GM18526 (cell line): ENCODE data around the gene NKX6-2.

ENCODE experiments used
- POLR2A ChIP-seq: IDR thresholded peaks from 3 replicates; pipeline ENCODE4 v1.6.1; 2011; ENCODE audit not compliant: insufficient read length; ENCODE audit errors: extremely low read depth

Gene NKX6-2

DNA sequence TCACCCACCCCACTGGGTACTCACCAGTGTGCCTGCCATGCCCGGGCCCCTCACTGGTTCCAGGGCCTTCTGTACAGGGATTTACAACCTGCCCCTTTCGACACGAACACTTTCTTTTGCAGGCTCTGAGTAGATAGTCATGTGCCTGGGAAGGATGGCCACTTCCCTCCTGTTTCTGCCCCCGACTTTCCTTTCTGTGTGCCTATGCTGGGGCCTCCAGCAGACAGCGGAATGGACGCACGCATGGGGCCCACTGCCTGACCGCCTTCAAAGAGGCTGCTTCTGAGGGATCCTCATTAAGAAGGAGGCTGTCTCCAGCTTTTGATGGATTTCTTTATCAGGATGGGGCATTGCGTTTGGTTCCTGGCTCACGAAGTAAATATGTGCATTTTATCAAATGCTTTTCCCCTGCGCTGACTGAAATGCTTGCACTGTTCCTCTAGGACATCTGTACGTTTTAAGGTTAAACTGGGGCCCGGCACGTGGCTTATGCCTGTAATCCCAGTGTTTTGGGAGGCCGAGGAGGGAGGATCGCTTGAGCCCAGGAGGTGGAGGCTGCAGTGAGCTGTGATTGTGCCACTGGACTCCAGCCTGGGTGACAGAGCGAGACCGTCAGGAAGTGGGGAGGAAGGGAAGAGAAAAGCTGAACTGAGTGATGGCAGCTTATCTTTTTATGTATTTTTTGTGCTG is 29.4 kb upstream of the NKX6-2 start:
- no peak for TF ChIP-seq POLR2A

DNA sequence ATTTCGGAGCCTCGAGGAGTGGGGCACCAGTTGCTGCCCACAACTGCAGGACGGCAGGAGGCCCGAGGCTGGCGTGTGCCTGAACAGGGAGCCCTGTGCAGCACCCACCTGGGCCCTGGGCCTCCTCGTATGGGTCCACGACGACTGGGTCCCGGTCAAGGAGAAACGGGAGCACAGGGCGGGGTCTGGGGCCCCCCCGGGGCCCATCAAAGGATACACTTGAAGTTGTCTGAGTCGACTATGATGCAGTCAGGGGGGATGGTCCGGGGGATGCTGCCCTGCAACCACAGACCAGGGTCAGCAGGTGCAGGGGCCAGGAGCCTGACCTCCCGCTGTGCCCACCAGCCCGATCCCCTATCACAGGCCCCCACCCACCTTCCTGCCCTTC is 28.5 kb upstream of the NKX6-2 start:
- no peak for TF ChIP-seq POLR2A

DNA sequence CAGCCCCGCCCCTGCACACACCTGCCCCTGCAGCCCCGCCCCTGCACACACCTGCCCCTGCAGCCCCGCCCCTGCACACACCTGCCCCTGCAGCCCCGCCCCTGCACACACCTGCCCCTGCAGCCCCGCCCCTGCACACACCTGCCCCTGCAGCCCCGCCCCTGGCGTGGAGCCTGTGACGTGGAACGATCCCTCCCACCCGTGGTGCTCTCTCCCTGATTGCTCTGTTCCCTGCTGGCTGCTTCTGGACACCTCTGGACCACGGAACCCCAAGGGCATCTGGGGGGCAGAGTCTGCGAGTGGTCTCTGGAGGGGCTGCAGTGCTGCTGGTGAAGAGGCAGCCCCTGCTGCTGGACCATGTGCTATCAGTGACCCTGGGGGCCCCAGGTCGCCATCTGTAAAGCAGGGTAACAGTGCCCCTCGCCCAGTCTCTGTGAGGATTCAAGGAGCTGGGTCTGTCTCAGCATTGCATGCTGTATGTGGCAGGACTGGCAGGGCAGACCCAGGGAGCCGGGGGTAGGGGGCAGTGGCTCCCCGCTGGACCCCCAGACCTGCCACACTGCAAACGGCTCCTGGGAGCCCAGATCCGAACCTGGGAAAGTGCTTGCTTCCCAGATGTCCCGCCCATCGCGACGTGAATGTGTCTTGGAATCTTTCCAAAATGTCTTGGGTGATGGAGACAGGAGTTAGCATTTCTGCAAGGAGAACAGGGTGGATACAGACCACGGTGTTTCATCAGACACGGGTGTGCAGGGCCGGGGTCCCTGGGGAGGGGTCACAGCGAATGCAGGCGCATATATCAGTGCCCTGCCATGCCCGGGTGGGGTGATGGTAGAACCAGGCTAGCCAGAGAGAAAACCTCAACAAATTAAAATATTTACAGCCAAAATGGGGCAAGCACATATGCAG is 27.9 kb upstream of the NKX6-2 start:
- TF ChIP-seq POLR2A, result no peak

DNA sequence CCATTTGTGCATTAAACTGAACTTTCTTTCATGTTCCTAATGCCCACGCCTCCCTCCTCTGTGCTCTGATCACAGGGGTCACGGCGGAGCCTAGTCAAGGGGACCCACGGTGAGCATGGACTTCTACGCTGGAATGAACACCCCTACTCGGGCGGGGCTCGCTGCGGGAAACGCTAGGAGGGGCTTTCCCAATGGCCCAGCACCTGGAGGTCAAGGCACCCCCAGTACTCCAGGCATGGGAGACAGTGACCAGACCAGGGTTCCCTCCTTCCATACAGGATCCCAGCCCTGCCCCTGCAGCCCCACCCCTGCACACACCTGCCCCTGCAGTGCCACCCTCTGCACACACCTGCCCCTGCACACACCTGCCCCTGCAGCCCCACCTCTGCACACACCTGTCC is 27.1 kb upstream of the NKX6-2 start:
- no peak for TF ChIP-seq POLR2A

DNA sequence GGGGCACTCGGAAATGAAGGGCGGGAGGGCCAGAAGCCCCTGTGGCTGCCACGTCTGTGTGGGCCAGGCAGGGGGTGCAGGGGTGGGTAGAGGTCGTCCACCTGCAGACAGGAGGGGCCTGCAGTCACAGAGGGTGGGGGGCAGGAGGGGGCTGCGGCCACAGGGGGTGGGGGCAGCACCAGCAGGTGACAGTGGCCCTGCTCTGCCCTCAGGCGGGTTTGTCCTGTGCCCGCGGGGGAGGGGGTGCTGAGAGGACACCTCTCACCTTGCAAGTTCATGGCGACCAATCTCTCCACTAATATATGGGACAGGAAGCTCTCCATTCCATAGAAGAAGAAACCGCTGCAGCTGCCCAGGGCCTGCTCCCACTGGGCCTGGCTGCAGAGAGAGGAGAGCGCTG is 26.6 kb upstream of the NKX6-2 start:
- TF ChIP-seq POLR2A, result no peak

DNA sequence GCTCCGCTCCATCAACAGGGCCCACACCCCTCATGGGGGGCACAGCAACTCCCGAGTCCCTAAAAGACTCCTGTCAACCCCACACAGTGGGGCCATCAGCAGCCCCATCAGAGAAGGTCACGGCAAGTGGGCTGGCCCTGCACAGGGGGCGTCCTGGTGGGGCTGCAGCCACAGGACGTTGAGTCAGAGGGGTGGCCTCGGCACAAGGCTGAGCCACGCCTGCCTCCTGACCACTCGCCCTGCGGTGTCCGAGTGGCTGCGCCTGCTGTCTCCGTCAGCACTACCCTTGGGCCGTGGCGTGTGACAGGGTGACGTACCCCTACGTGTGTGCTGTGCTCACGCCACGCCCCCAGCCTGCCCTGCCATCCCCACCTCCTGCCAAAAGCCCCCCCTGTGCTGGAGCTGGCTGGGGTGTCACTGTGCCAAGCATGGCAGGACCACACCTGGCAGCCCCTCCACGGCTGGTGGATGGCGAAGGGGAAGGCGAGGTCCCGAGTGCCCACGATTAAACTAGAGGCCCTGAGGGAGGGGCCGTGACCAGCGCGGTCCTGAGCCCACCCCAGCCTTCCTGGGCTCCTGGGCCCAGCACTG is 26.0 kb upstream of the NKX6-2 start:
- TF ChIP-seq POLR2A, result no peak

DNA sequence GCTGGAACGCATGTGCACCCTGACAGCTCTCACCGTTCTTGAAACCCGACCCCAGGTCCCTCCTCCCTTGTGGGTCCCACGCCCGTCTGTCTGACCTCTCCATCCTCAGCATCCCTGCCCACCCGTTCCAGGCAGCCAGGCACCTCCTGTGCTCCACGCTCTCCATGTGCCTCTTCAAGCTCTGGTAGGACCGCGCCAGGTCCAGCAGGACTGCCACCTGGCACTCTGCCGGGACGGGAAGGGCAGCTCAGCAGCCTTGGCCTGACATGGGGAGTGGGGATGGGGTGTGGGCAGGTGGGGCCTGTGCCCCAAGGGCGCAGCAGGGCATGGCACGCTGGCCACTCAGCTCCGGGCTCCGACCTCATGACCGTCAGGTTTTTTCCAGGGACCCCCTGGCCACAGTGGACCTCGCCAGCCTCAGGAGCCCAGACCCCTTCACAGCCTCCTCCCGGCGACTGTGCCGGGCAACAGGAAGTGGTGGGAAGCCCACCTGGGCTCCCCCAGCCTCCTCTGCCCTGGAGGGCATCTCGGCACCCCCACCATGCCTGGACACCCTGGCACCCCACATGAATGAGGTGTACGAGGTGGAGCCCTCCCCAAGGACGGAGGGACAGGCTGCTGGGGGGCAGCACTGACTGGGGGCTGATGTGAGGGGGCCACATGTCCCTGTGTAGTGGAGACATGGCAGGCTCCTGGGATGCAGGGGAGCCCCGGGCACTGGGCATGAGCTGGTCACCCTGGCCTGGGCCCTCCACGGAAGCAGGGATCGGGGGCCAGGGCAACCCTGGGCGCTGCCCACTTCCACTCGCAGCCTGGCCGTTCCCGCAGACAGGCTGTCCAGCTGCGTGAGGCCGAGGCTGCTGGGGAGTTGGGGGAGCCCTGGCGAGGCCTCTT is 25.1 kb upstream of the NKX6-2 start:
- TF ChIP-seq POLR2A, result no peak

DNA sequence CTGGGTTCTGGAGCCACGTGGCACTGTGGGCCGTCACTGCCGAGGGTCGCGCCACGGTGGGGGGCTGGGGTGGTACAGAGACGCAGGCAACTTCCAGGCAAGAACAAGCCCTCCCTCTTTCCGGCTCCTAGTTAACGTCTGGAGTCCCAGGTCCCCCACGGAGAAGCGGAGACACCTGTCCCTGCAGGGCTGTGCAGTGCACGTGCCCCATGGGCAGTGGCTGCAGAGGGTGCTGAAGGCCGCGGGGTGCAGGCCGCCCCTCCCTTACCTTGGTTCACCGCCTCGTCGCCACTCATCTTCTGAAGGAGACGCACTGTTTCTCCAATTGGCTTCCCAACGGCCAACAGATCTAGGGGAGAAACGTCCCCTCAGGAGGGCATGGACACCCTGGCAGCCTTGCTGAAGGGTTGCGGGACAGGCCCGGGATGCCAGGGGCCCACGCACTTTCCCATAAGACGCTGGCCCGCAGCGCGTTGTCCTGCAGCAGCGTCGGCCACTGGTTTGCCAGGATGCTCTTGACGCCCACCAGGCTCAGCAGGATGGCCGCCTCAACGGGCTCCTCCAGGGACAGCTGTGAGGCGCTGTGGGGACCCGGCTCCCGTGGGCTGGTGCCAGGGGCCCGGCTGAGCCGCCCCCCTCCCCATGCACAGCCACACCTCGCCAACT is 24.3 kb upstream of the NKX6-2 start:
- no peak for TF ChIP-seq POLR2A

DNA sequence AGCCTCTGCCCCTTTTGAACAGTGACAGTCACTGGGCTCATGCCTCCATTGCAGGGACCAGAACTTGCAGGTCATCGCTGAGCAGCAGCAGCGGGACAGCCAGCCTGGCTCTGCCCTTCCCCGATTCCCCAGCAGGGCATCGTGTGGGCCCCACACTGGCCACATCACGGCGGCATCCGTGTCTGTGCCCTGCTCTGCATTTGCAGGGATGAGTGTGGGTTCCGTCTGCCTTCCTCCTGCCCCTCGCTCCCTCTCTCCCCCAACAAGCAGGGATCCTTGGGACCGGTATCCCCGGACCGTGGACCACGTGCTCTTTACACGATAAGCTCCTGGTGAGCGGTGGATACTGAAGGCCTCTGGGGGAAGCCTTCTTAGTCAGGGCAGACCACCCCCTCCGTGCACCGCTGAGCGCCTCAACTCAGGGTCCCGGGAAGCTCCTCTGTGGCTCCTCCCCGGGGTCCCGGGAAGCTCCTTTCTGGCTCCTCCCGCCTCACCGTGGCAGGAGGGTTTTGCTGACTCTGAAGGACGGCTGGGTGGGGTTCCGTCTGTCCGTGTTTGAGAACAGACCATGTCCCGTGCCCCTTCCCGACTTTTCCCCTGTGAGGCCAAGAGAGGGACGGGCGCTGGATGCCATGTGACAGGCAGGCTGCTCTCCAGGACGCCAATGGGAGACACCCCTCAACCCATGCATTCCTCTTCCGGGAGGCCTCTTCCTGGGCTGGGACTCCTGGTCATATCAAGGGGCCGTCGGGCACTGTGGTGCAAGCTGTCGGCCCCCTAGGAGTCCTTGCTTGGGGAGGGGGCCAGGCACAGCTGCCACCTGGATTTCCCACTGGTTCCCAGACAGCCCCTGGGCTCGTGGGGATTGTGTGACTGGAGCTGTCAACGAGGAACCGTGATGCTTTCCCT is 23.5 kb upstream of the NKX6-2 start:
- TF ChIP-seq POLR2A, result no peak

DNA sequence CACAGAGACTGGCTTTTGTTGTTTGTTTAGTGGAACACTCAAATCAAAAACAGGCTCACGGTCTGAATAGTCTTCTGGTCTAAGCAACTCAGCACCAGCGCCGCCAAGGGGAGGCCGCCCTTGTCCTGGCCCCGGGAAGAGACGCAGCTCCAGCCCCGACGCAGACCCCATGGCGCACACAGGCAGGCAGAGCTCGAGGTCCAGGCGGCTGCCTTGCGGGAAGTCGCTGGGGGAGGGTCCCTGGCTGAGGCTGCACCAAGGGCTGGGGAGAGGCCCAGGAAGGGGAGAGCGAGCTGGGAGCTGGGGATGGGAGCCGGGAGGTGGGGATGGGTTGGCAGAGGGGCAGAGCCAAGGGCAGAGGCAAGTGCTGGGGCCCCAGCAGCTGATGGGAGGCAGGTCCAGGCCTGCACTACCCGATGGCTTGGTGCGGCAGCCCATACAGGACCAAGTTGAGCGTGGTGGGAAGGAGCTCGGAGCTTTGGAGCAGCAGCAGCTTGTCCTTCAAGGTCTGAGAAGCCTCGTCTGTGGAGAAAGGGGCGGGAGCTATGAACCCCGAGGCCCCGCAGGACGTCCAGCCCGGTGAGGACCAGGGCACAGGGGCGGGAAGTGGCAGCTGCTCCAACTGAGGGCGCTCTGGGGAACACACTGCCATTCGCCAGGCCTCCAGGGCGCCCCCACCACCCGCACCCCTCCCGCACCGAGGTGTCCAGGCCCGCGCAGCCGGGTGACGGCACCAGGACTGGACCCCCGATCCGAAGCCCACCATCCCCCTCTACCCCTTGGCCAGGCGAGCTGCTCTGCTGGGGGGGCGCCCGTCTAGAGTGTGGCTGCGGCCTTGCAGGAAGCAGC is 22.7 kb upstream of the NKX6-2 start:
- no peak for TF ChIP-seq POLR2A

DNA sequence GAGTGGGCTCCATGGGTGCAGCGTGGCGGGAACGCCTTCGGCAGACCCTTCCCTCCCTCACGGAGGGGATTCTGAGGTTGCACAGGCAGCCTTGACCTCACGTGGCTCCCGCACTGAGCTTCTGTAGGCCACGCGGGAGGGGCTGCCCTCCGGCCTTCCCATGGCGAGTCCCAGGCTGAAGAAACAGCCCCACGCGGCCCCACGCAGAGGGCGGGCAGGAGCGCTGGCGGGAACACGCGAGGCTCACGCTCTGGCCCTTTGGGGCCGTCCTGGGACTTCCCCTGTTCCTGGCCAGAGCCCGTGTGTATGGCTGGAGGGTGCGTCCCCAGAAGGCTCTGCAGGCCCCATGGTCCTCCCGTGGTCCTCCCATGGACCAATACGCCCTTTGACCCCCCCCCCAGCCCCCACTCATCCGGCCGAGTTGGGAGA is 21.7 kb upstream of the NKX6-2 start:
- TF ChIP-seq POLR2A, result no peak

DNA sequence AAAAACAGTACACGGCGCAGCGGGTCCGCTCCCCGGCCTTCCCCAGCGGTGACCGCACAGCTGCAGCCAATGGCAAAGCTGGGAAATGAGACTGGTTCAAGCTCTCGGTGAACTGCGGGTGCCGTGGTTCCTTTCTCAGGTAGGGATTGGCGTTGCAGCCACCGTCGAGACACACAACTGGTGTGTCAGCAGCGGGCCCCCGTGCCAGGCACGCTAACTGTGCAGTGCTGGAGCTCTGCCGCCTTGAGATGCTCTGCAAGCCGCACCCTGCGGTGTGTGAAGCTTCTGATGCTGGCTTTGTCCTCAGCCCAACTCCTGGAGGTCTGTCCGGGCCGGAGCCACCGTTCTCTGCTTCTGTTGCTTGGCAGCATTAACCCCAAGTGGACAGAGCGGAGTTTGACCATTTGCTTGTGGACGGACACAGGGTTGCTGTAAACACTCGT is 20.6 kb upstream of the NKX6-2 start:
- no peak for TF ChIP-seq POLR2A

DNA sequence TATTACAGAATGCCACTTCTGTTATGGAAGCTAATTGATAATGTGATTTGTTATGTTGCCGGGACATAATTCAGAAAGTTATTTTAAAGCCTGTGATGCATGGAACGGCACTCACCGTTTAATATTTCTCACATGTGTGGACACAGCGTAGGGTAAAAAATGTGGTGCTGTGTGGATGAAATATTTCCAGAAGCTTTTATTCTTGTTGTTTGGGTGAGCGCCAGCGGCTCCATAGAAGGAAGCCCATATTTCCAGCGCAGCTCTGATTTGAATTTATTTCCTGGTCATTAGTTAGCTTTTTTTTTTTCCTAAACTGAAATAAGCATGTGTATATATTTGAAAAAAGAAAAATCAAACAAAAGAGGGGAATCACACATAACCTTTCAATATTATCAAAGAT is 20.2 kb upstream of the NKX6-2 start:
- no peak for TF ChIP-seq POLR2A

DNA sequence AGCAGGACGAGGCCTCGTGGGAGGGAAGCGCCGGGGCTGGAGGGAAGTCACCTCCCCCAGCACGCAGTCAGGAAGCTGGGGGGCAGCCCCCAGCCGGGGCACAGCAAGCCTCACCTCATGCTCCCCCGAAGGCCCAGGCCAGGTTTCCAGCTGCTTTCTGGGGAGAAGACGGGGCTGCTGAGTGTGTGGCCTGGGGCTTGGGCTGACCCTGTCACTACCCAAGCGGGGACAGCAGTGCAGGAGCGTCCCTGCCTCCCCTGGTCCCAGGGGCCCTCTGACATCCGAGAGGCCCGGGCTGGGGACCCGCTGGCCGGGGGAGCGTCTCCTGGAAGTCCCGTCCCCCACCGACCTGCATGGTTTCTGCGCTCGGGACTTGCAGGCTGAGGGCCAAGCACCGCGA is 19.7 kb upstream of the NKX6-2 start:
- TF ChIP-seq POLR2A, result no peak
